Thoracic aorta (tissue), 2 donors: Measurements from ENCODE around the gene SAMSN1. TPM values are rescaled to one million over a fixed set of nuclear protein-coding genes. Genes with fewer than 3 reads are reported as not detected.

Experiments used
- ATAC-seq: fragments of 150-250 bp; one replicate; pipeline ENCODE4 v1.8.0; 2017; ENCODE audit warnings: low read depth; ENCODE audit not compliant: insufficient number of reproducible peaks, low FRiP score
- DNase-seq: peaks from one replicate; pipeline ENCODE4 v3.0.0-alpha.2; 2020; ENCODE audit warnings: low spot score
- H3K27ac ChIP-seq, 2 donors: fragments of 200-600 bp; sonication (generic); 1 replicate in 1 of 2; 2 replicates in 1 of 2; pipeline ENCODE4 v1.5.1; 2016; ENCODE audit warnings: mild to moderate bottlenecking in 2 of 2, moderate library complexity in 2 of 2
- H3K27me3 ChIP-seq: fragments of 200-600 bp; sonication (generic); replicated peaks from 2 replicates; pipeline ENCODE4 v1.6.0; 2016; ENCODE audit warnings: mild to moderate bottlenecking; ENCODE audit not compliant: insufficient read depth
- H3K36me3 ChIP-seq: fragments of 200-600 bp; sonication (generic); one replicate; pipeline ENCODE4 v1.5.1; 2016
- H3K4me1 ChIP-seq, 2 donors: fragments of 200-600 bp; sonication (generic); 1 replicate in 1 of 2; 2 replicates in 1 of 2; pipeline versions ENCODE4 v1.5.1 to v1.6.0; 2016; ENCODE audit warnings: low read depth in 2 of 2, mild to moderate bottlenecking in 1 of 2; ENCODE audit not compliant: control insufficient read depth in 1 of 2
- H3K4me3 ChIP-seq: fragments of 200-600 bp; sonication (generic); 2 replicates; pipeline ENCODE4 v1.5.1; 2016; ENCODE audit warnings: mild to moderate bottlenecking
- H3K9me3 ChIP-seq: fragments of 200-600 bp; sonication (generic); 2 replicates; pipeline ENCODE4 v1.5.1; 2016
- CTCF ChIP-seq: fragments of 200-600 bp; sonication (generic); IDR thresholded peaks from one replicate; pipeline ENCODE4 v1.5.1; 2019; ENCODE audit warnings: antibody characterized with exemption
- total RNA-seq, 2 donors: library from RNA; depleted of rRNA; stranded (reverse); fragments of >200 nt; gene quantifications; one replicate each; pipeline versions ENCODE4 v1.1.0 to v1.2.3, GENCODE V29; 2016

SAMSN1 gene
- total RNA-seq, 2 donors from 2014 or later: 6.6 to 20.5 TPM

- DNase-seq: no peak
- Histone ChIP-seq H3K27ac (no peak overlapping the region), H3K4me1 (no peaks in the 10 kb centered on the region), H3K27me3 (no peaks in the 10 kb centered on the region), H3K9me3 (no peaks in the 10 kb centered on the region), H3K36me3 (no peaks in the 10 kb centered on the region), H3K4me3 (no peak overlapping the region)
- TF ChIP-seq CTCF: no peak
- no peak for ATAC-seq
These were observed 8.8 kb upstream of the SAMSN1 start for GRCh38 chr21:14554948-14555347.

- Histone ChIP-seq H3K27me3 (no peaks in the 10 kb centered on the region), H3K36me3 (no peaks in the 10 kb centered on the region), H3K4me3 (no peak overlapping the region), H3K9me3 (no peaks in the 10 kb centered on the region), H3K4me1 (no peaks in the 10 kb centered on the region), H3K27ac (no peak overlapping the region)
- ATAC-seq (no peak), DNase-seq (no peak)
- no peak for TF ChIP-seq CTCF
These were observed 7.3 kb upstream of the SAMSN1 start for GRCh38 chr21:14553422-14553821.

- Histone ChIP-seq H3K9me3 (no peaks in the 10 kb centered on the region), H3K4me1 (no peaks in the 10 kb centered on the region), H3K36me3 (no peaks in the 10 kb centered on the region), H3K27me3 (no peaks in the 10 kb centered on the region), H3K4me3 (no peak overlapping the region), H3K27ac (no peak overlapping the region)
- ATAC-seq (no peak), DNase-seq (no peak)
- no peak for TF ChIP-seq CTCF
These were observed 5.6 kb upstream of the SAMSN1 start for GRCh38 chr21:14551741-14552140.

GRCh38 chr21:14550135-14550534 is 4.0 kb upstream of the SAMSN1 start:
- Histone ChIP-seq H3K4me1 (no peaks in the 10 kb centered on the region), H3K36me3 (no peaks in the 10 kb centered on the region), H3K27me3 (no peaks in the 10 kb centered on the region), H3K9me3 (no peaks in the 10 kb centered on the region), H3K27ac (no peak overlapping the region), H3K4me3 (no peak overlapping the region)
- no peak for TF ChIP-seq CTCF
- no peak for DNase-seq
- no peak for ATAC-seq

GRCh38 chr21:14548779-14549178 is 2.7 kb upstream of the SAMSN1 start:
- TF ChIP-seq CTCF: no peak
- no peaks in the 10 kb centered on the region for H3K9me3 ChIP-seq
- H3K4me3 ChIP-seq: no peak overlapping the region
- no peaks in the 10 kb centered on the region for H3K4me1 ChIP-seq
- H3K36me3 ChIP-seq: no peaks in the 10 kb centered on the region
- H3K27me3 ChIP-seq: no peaks in the 10 kb centered on the region
- ATAC-seq: no peak
- no peak overlapping the region for H3K27ac ChIP-seq
- DNase-seq: no peak
